A673 (cell line): ENCODE measurements around the gene SCN4B.

ENCODE experiments used
- CTCF ChIP-seq: fragments of 300-800, 200-600 bp; sonication (generic); conservative IDR thresholded peaks from 2 replicates; pipeline ENCODE4 v1.5.1; 2017; ENCODE audit warnings: low read depth, mild to moderate bottlenecking, antibody characterized with exemption, low read length, moderate library complexity, mixed read lengths
- EZH2 ChIP-seq: fragments of 200-600 bp; sonication (generic); IDR thresholded peaks from 2 replicates; pipeline ENCODE4 v1.6.1; 2017; ENCODE audit warnings: borderline replicate concordance, low read depth, mild to moderate bottlenecking, mixed read lengths, antibody characterized with exemption, low read length; ENCODE audit not compliant: poor library complexity, severe bottlenecking

- TF ChIP-seq CTCF (no peak), EZH2 (no peak)
Measured at GRCh38 chr11:118128310-118128709, 24.3 kb downstream of the SCN4B start.
